Measurements from ENCODE around the gene KREMEN1. TPM values are rescaled to one million over a fixed set of nuclear protein-coding genes. Genes with fewer than 3 reads are reported as not detected.
A peak's percentile ranks its signal among the peaks of the same experiment; 100 is the strongest.

KREMEN1 gene
- total and polyA plus RNA-seq, 2 donors (not counting 1 experiment from before 2014, with no cell fraction given), result 0.01 TPM; not detected in 1

DNA sequence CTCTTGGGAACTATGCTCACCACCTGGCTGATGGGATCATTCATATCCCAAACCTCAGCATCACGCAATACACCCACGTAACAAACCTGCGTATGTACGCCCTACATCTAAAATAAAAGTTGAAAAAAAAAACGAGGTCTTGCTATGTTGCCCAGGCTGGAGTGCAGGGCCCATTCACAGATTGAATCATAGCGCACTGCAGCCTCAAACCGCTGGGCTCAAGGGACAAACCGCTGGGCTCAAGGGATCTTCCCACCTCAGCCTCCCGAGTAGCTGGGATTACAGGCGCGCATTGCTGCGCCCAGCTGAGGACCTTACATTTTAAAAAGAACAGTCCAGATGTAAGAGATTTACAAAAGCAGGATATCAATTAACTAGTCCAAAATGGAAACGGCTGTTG is 91.0 kb downstream of the KREMEN1 start:
- H3K4me1 Mint-ChIP-seq, result peaks cover 31% of the 10 kb centered on the region
- no peak overlapping the region for H3K4me3 Mint-ChIP-seq
- peaks cover 34% of the 10 kb centered on the region for H3K27me3 Mint-ChIP-seq
- Histone ChIP-seq H2AFZ (ENCODE audit: insufficient read depth, low read depth, low read length, poor library complexity, severe bottlenecking) (no peak overlapping the region), H3K4me3 (ENCODE audit: control extremely low read depth in 1 of 5, extremely low read depth in 1 of 5, insufficient read depth in 1 of 5, low read depth in 2 of 5, low read length in 4 of 5) (no peak overlapping the region), H3K9ac (ENCODE audit: low read length) (no peak overlapping the region), H3K27ac (ENCODE audit: low read length in 2 of 2) (no peak overlapping the region), H3K9me3 (ENCODE audit: control extremely low read depth in 1 of 3, control insufficient read depth in 2 of 3, insufficient read depth in 1 of 3, low read length in 2 of 3) (peaks cover 0 to 38% (median 3%) of the 10 kb centered on the region in 3 donors), H3K4me1 (ENCODE audit: control insufficient read depth in 2 of 2, insufficient read depth in 2 of 2, low read length in 2 of 2) (peaks cover 27 to 29% of the 10 kb centered on the region in 2 donors), H3K4me2 (replicated peaks; ENCODE audit: low read depth, low read length, poor library complexity, severe bottlenecking) (no peak overlapping the region), H3K27me3 (replicated peaks in 1 of 4; ENCODE audit: control extremely low read depth in 1 of 4, control insufficient read depth in 3 of 4, insufficient read depth in 4 of 4, low read length in 3 of 4) (peaks cover 0 to 9% (median 6%) of the 10 kb centered on the region in 4 experiments), H4K20me1 (ENCODE audit: control insufficient read depth, insufficient read depth, low read length, poor library complexity, severe bottlenecking) (no peaks in the 10 kb centered on the region), H3K79me2 (ENCODE audit: control insufficient read depth, insufficient read depth, low read length) (no peaks in the 10 kb centered on the region), H3K36me3 (replicated peaks in 1 of 2; ENCODE audit: control extremely low read depth in 1 of 2, control insufficient read depth in 1 of 2, extremely low read depth in 1 of 2, insufficient read depth in 2 of 2, low read length in 1 of 2) (no peaks in the 10 kb centered on the region)
- 95% methylated on average over 9 of the region's 13 CpGs for WGBS (ENCODE audit: insufficient coverage)
- H3K27ac Mint-ChIP-seq, result no peak overlapping the region
- ChIA-PET POLR2A (no interaction called here), CTCF (no interaction called here)
- peaks cover 7% of the 10 kb centered on the region for H3K9me3 Mint-ChIP-seq (ENCODE audit: insufficient read depth)
- intact Hi-C loops (cut with micrococcal nuclease), result no loop called here
- no peak for TF ChIP-seq EZH2 (IDR thresholded peaks at IDR 0.05; ENCODE audit: borderline replicate concordance, insufficient read depth, low read depth, low read length, poor library complexity, severe bottlenecking)
- TF ChIP-seq, protein P1, sequence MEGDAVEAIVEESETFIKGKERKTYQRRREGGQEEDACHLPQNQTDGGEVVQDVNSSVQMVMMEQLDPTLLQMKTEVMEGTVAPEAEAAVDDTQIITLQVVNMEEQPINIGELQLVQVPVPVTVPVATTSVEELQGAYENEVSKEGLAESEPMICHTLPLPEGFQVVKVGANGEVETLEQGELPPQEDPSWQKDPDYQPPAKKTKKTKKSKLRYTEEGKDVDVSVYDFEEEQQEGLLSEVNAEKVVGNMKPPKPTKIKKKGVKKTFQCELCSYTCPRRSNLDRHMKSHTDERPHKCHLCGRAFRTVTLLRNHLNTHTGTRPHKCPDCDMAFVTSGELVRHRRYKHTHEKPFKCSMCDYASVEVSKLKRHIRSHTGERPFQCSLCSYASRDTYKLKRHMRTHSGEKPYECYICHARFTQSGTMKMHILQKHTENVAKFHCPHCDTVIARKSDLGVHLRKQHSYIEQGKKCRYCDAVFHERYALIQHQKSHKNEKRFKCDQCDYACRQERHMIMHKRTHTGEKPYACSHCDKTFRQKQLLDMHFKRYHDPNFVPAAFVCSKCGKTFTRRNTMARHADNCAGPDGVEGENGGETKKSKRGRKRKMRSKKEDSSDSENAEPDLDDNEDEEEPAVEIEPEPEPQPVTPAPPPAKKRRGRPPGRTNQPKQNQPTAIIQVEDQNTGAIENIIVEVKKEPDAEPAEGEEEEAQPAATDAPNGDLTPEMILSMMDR (IDR thresholded peaks at IDR 0.05), result no peak
- ATAC-seq (ENCODE audit: low read depth) (no peak), DNase-seq (no peak)

DNA sequence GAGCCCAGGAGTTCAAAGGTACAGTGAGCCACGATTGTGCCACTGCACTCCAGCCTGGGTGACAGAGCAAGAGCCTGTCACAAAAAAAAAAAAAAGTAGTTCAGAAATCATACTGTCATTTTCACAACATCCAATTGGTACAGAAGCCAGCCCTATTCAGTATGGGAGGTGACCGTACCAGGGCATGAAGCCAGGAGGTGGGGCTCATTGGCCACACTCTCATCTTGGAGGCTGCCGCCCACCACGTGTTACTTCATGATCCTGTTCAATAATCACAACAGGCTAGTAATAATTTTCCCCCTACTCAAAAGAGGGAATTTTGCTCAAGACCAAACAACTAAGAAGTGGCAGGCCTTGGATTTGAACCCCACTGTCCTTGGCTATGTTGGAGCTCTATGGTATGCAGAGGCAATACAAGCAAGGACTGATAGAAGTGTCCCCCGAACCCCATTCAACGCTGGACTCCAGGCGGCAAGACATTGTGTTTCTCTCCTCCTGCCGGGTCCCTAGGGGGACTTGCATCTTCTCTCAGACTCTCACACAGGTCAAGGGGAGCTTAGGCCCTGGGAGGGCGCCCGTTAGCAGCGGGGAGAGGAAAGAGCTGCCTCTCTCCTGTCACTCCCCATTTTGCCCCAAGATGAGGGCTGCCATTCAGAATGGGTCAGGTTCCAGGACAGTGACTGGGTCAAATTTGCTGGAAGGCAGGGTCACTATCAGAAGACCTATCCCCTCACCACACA is 92.7 kb downstream of the KREMEN1 start:
- Histone ChIP-seq H3K27ac (ENCODE audit: low read length in 2 of 2) (no peak overlapping the region), H3K4me1 (ENCODE audit: control insufficient read depth in 2 of 2, insufficient read depth in 2 of 2, low read length in 2 of 2) (peaks cover 31 to 32% of the 10 kb centered on the region in 2 donors), H3K9me3 (ENCODE audit: control extremely low read depth in 1 of 3, control insufficient read depth in 2 of 3, insufficient read depth in 1 of 3, low read length in 2 of 3) (peaks cover 0 to 41% (median 3%) of the 10 kb centered on the region in 3 donors), H3K4me3 (ENCODE audit: control extremely low read depth in 1 of 5, extremely low read depth in 1 of 5, insufficient read depth in 1 of 5, low read depth in 2 of 5, low read length in 4 of 5) (no peak overlapping the region), H3K27me3 (replicated peaks in 1 of 4; ENCODE audit: control extremely low read depth in 1 of 4, control insufficient read depth in 3 of 4, insufficient read depth in 4 of 4, low read length in 3 of 4) (peaks cover 0 to 18% (median 7%) of the 10 kb centered on the region in 4 experiments), H3K4me2 (replicated peaks; ENCODE audit: low read depth, low read length, poor library complexity, severe bottlenecking) (no peak overlapping the region), H2AFZ (ENCODE audit: insufficient read depth, low read depth, low read length, poor library complexity, severe bottlenecking) (no peak overlapping the region), H4K20me1 (ENCODE audit: control insufficient read depth, insufficient read depth, low read length, poor library complexity, severe bottlenecking) (no peaks in the 10 kb centered on the region), H3K79me2 (ENCODE audit: control insufficient read depth, insufficient read depth, low read length) (no peaks in the 10 kb centered on the region), H3K36me3 (replicated peaks in 1 of 2; ENCODE audit: control extremely low read depth in 1 of 2, control insufficient read depth in 1 of 2, extremely low read depth in 1 of 2, insufficient read depth in 2 of 2, low read length in 1 of 2) (no peaks in the 10 kb centered on the region), H3K9ac (ENCODE audit: low read length) (no peak overlapping the region)
- H3K4me1 Mint-ChIP-seq, result peaks cover 34% of the 10 kb centered on the region
- peaks cover 7% of the 10 kb centered on the region for H3K9me3 Mint-ChIP-seq (ENCODE audit: insufficient read depth)
- CTCF ChIA-PET, result no interaction called here
- no peak for DNase-seq
- intact Hi-C loops (cut with micrococcal nuclease), result loop anchor here (5.0 kb wide), 1 partner anchor 37 kb away; no protein-coding TSS in a partner anchor
- POLR2A ChIA-PET, result no interaction called here
- H3K4me3 Mint-ChIP-seq, result no peak overlapping the region
- peaks cover 33% of the 10 kb centered on the region for H3K27me3 Mint-ChIP-seq
- no peak for ATAC-seq (ENCODE audit: low read depth)
- H3K27ac Mint-ChIP-seq, result peak overlapping the region; percentile 59
- WGBS (ENCODE audit: insufficient coverage), result 100% methylated on average over 4 of the region's 11 CpGs
- TF ChIP-seq, protein P1 (IDR thresholded peaks at IDR 0.05), result no peak
- no peak for TF ChIP-seq EZH2 (IDR thresholded peaks at IDR 0.05; ENCODE audit: borderline replicate concordance, insufficient read depth, low read depth, low read length, poor library complexity, severe bottlenecking)
